GM12878 (cell line): ENCODE data around the gene CTDSP1. TPM values are rescaled to one million over a fixed set of nuclear protein-coding genes. Genes with fewer than 3 reads are reported as not detected.
A peak's percentile ranks its signal among the peaks of the same experiment; 100 is the strongest.

ENCODE experiments used
- ATF7 ChIP-seq: fragments of 450-650 bp; IDR thresholded peaks from 2 replicates; pipeline ENCODE4 v1.6.1; 2016; ENCODE audit warnings: low read depth, mild to moderate bottlenecking
- CBFB ChIP-seq: IDR thresholded peaks from 2 replicates; pipeline ENCODE4 v1.6.1; 2016; ENCODE audit warnings: antibody characterized with exemption, low read depth
- CHD2 ChIP-seq: IDR thresholded peaks from 2 replicates; pipeline ENCODE4 v1.6.1; 2011; ENCODE audit warnings: low read depth, low read length, improper control_type of control experiment, borderline replicate concordance
- CHD4 ChIP-seq: fragments of 200-600 bp; sonication (generic); IDR thresholded peaks from 2 replicates; pipeline ENCODE4 v1.6.1; 2016; ENCODE audit warnings: mild to moderate bottlenecking
- E4F1 ChIP-seq: fragments of 450-650 bp; IDR thresholded peaks from 2 replicates; pipeline ENCODE4 v1.6.1; 2018; ENCODE audit warnings: borderline replicate concordance, mild to moderate bottlenecking; ENCODE audit not compliant: partially characterized antibody
- EED ChIP-seq: sonication (generic); IDR thresholded peaks from 2 replicates; pipeline ENCODE4 v1.6.1; 2016; ENCODE audit warnings: antibody characterized with exemption, low read depth
- GATAD2B ChIP-seq: fragments of 450-650 bp; conservative IDR thresholded peaks from 2 replicates; pipeline ENCODE4 v1.6.1; 2017; ENCODE audit warnings: low read depth, mild to moderate bottlenecking, moderate library complexity
- IKZF1 ChIP-seq: fragments of 450-650 bp; conservative IDR thresholded peaks from 2 replicates; pipeline ENCODE4 v1.6.1; 2017; ENCODE audit warnings: antibody characterized with exemption, mild to moderate bottlenecking
- IKZF2 ChIP-seq, 2 experiments: fragments of 450-650 bp; IDR thresholded peaks; 2 replicates each; pipeline ENCODE4 v1.6.1; 2017; ENCODE audit warnings: mild to moderate bottlenecking in 2 of 2, moderate library complexity in 2 of 2
- MEF2B ChIP-seq: fragments of 450-650 bp; IDR thresholded peaks from 2 replicates; pipeline ENCODE4 v1.6.1; 2018; ENCODE audit warnings: mild to moderate bottlenecking, moderate library complexity; ENCODE audit not compliant: partially characterized antibody, poor library complexity, severe bottlenecking
- MYC ChIP-seq: IDR thresholded peaks from 2 replicates; pipeline ENCODE4 v1.6.1; 2011; ENCODE audit warnings: mild to moderate bottlenecking, low read length, moderate library complexity, inconsistent platforms; ENCODE audit not compliant: insufficient read depth, insufficient replicate concordance, insufficient read length, severe bottlenecking
- PML ChIP-seq: IDR thresholded peaks from 2 replicates; pipeline ENCODE4 v1.6.1; 2012; ENCODE audit warnings: low read length, inconsistent platforms
- RAD21 ChIP-seq: IDR thresholded peaks from 2 replicates; pipeline ENCODE4 v1.6.1; 2011; ENCODE audit warnings: mild to moderate bottlenecking, low read depth, low read length, moderate library complexity; ENCODE audit not compliant: insufficient read depth
- RELA ChIP-seq: fragments of 450-650 bp; IDR thresholded peaks from 2 replicates; pipeline ENCODE4 v1.8.0; 2014; ENCODE audit warnings: borderline replicate concordance; ENCODE audit not compliant: partially characterized antibody
- RELB ChIP-seq: fragments of 450-650 bp; IDR thresholded peaks from 2 replicates; pipeline ENCODE4 v1.6.1; 2017; ENCODE audit warnings: low read depth, mild to moderate bottlenecking, moderate library complexity
- RUNX3 ChIP-seq: IDR thresholded peaks from 2 replicates; pipeline ENCODE4 v1.6.1; 2012; ENCODE audit warnings: low read length, inconsistent platforms
- SMARCA5 ChIP-seq: fragments of 450-650 bp; IDR thresholded peaks from 2 replicates; pipeline ENCODE4 v1.6.1; 2017; ENCODE audit warnings: mild to moderate bottlenecking
- SPI1 ChIP-seq: IDR thresholded peaks from 2 replicates; pipeline ENCODE4 v1.6.1; 2011; ENCODE audit warnings: low read depth, mild to moderate bottlenecking, low read length, moderate library complexity, borderline replicate concordance; ENCODE audit not compliant: insufficient read depth
- SRF ChIP-seq, 2 experiments: IDR thresholded peaks; 2 replicates each; pipeline ENCODE4 v1.6.1; 2011; ENCODE audit warnings: low read depth in 2 of 2, low read length in 2 of 2, mild to moderate bottlenecking in 1 of 2, moderate library complexity in 1 of 2
- TAF1 ChIP-seq: IDR thresholded peaks from 2 replicates; pipeline ENCODE4 v1.6.1; 2011; ENCODE audit warnings: mild to moderate bottlenecking, low read depth, low read length, borderline replicate concordance
- TCF3 ChIP-seq: IDR thresholded peaks from 2 replicates; pipeline ENCODE4 v1.6.1; 2012; ENCODE audit warnings: low read depth, mild to moderate bottlenecking, low read length, borderline replicate concordance; ENCODE audit not compliant: insufficient read depth
- ZNF217 ChIP-seq: fragments of 450-650 bp; IDR thresholded peaks from 2 replicates; pipeline ENCODE4 v1.6.1; 2017; ENCODE audit warnings: antibody characterized with exemption, mild to moderate bottlenecking
- polyA plus RNA-seq, 11 experiments: library from polyadenylated mRNA; depleted of rRNA in 4 of 11; unstranded in 6 of 11; stranded (reverse) in 5 of 11; fragments of >200 nt; fragmentation: Nextera tagmentation in 4 of 11; fragmentation: Illumina TruSeq in 1 of 11; extraction: Ambion mirVana in 4 of 11; extraction: Trizol in 1 of 11; gene quantifications; 1 replicate in 1 of 11; 2 replicates in 10 of 11; pipeline versions ENCODE4 v1.2.1 to v1.2.3, GENCODE V29; 2011 to 2016; ENCODE audit warnings: inconsistent platforms in 2 of 11, missing spikeins in 2 of 11, low read depth in 1 of 11
- total RNA-seq, 4 experiments: library from RNA; depleted of rRNA in 3 of 4; stranded (reverse); fragments of >200 nt in 3 of 4; fragmentation: Illumina TruSeq in 1 of 4; extraction: Trizol in 1 of 4; gene quantifications; 2 replicates each; pipeline versions ENCODE4 v1.2.1 to v1.2.3, GENCODE V29; 2013 to 2021

CTDSP1 gene
- total and polyA plus RNA-seq, 10 of the 15 experiments (the other 5 are each of a cell fraction or from before 2014, with no cell fraction given) = 3.0 to 75.9 (median 34.4) TPM

GRCh38 chr2:218397820-218398436, 1.7 kb upstream of the CTDSP1 start (continued):
- TF ChIP-seq CBFB = peak; percentile 62; the same call in 1 of the 2 replicates
- TF ChIP-seq EED = 0 out of 2 replicates have a peak, but pooled peaks have one; percentile 38
- TF ChIP-seq CHD4 = no peak
- 0 out of 2 replicates have a peak, but pooled peaks have one; percentile 41 for TF ChIP-seq TCF3
- TF ChIP-seq SPI1 = no peak
- no peak for TF ChIP-seq PML
- TF ChIP-seq RAD21 = no peak
- peak; percentile 32 for TF ChIP-seq RELA
- peak; percentile 58; the same call in 1 of the 2 replicates for TF ChIP-seq ZNF217
- no peak for TF ChIP-seq E4F1
- TF ChIP-seq IKZF1 = peak; percentile 80
- TF ChIP-seq ATF7 = no peak
- TF ChIP-seq RELB = peak; percentile 74; the same call in 1 of the 2 replicates
- TF ChIP-seq GATAD2B = 0 out of 2 replicates have a peak, but pooled peaks have one; percentile 36
- no peak for TF ChIP-seq MEF2B
- TF ChIP-seq MYC = peak; percentile 61
- TF ChIP-seq IKZF2 (IDR thresholded peaks at IDR 0.05) = peak; percentile 76 to 78
- TF ChIP-seq SRF (IDR thresholded peaks at IDR 0.05; ENCODE audit: low read depth in 2 of 2, low read length in 2 of 2) = peak; percentile 98
- peak; percentile 59 for TF ChIP-seq RUNX3
- TF ChIP-seq TAF1 = no peak
- TF ChIP-seq SMARCA5 = peak; percentile 95
- no peak for TF ChIP-seq CHD2
